NCI-H524 treated with DMSO at 0.1 percent for 48 hours (cell line): Measurements from ENCODE around the gene LRFN2.

Source experiments
- DNase-seq: peaks from one replicate; lab custom pipeline; 2025; lab: John Stamatoyannopoulos, UW

The LRFN2 gene

DNA sequence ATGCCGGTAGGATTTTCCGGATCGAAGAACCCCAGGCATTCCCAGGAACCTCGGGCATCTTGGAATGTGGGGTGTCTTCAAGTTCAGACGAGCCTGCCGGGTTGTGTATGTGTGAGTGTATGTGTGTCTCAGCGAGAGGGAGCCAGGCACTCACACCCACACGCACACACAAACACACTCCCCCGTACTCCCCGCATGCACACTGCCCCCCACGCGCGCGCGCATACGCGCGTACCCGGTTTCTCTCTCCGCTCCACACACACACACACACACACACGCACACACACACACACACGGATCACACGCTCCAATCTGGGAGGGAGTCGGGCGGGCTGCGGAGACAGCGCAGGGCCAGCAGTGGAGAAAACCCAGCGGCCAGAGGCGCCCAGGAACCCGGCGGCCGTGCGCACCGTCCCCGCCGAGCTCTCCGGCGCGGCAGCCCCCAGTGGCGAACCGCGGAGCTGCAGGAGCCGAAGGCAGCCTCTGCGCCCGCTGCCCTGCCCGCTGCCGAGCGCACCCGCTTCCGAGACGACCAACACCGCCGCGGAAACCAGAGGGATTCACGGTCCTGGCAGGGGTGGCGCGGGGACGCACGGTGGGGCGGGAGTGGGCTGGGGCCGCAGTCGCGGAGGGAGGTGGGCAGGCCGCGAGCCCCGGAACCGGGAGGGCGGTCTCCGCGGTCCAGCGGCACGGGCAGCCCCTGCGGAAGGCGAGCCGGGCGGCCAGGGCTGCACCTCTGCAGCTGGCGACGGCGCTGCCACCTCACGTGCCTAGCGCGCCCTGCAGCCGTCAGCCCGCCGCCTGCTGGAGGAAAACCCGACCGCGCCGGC is at the start of gene LRFN2:
Gene LRFN2 (minus strand): TSS at position 125 of the 830 bp plus-strand sequence.
- no peak for DNase-seq

DNA sequence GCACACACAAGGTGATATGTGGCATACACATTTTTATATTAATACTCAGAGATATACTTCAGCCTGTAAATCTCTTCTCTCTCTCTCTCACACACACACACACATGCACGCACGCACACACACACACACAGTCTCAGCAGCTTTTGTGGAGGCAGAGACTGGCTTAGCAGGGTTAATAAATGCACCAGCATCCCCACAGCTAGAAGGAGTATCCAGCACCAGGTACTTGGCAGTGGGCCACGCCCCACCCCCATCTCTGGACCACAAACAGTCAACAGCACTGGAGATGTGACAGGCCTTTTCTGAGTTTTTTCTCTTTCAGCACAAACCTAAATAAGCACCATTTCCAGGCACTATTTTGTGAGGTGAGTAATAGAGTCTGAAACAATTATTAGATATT is 47.3 kb upstream of the LRFN2 start:
- DNase-seq, result no peak

DNA sequence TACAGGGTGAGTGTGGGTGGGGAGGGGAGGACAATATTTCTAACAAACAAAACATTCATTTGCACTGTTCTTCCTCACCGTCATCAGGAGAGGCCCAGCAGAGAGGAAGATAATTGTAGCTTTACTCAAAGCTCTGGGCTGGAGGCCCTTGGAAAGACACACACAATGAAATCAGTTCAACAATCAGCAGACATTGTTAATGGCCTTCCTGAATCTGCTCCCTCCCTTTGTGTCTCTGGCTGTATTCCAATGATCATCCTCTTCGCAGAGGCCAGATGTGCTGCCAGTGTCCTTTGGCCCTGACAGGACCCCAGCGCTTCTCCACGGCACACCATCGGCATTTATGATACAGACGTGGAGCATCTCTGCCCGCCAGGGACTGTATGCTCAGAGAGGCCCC is 44.6 kb upstream of the LRFN2 start:
- DNase-seq, result no peak

DNA sequence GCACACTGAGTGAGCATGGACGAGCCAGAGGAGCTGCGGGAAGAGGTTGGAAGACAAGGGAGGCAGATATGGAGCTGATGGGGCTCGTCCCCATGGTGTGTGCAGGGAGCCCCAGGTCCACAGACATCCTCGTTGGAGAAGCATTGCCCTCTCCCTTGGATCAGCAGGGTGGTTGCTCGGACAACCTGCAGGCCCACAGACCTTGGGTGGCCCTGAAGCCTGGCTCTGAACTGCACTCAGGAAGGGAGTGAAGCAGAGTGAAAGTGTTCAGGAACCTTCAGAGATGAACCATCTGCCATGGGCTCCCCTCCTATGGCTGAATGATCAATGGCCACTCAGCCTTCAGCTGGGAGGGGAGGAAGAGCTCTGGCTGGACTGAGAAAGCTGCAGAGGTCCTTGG is 43.3 kb upstream of the LRFN2 start:
- no peak for DNase-seq

DNA sequence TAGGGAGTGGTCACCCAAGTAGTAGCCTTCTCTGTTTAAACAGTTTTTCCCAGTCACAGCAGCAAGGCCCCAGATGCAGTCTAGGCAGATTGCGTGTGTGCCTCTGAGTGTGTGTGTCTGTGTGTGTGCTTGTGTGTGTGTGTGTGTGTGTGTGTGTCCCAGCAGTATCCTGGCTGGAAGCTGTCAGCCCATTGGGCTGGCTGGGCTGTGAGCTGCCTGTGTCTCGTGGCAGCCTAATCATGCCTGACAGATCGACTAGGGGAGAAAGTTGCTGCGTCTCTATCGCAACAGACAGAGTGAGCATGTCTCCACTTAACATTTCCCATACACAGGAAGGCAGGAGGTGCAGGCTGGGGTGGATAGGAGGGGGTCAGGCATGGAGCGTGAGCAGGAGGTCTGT is 42.9 kb upstream of the LRFN2 start:
- DNase-seq, result no peak

DNA sequence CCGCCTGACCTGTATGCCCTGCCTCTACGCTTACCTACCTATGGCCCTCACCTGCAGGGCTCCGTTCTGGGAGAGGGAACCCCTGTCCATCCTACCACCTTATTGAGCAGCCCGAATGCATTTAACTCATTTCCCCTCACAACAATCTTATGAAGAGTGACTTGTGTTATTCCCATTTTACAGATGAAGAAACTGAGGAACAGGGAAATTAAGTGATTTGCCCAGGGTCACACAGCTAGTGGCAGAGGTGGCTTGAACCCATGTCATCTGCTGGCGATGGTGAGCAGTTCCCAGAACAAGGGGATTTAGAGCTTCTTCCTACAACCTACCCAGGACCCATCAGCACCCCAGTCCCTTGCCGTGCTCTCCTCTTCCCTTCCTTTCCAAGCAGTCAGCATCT is 42.3 kb upstream of the LRFN2 start:
- DNase-seq, result no peak

DNA sequence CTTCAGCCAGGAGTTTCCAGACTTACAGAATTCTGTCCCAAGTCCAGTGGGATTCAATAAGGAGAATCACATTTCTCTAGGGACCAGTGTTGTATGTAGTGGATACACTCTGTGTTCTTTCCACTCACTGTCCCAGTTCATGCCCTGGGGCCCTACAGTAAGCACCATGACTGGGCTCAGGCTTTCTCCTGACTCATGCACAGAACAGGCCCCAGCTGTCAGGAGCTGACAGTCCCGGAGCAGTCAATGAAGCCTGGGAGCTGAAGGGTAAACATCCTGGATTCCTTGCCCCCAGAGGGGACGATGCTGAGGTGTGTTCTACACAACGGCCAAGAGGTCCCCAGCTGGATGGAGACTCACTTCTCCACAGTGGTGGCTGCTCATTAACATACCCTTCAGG is 40.2 kb upstream of the LRFN2 start:
- no peak for DNase-seq

DNA sequence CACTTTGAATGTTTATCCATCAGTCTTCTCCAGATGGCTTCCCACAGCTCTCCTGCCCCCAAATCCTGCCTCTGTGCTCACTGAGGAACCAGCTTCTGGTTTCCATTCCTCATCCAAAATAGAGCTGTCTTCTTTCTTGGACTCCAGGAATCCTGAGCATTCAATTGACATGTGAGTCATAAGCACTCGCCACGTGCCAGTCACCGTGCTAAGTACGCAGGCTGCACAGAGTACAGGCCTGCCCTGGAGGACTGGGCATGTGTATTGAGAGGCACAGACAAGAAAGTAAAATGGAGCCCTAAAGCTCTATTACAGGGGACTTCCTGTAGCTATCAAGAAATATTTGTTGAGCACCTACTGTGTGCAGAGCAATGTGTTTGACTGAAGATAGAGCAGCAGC is 39.7 kb upstream of the LRFN2 start:
- no peak for DNase-seq

DNA sequence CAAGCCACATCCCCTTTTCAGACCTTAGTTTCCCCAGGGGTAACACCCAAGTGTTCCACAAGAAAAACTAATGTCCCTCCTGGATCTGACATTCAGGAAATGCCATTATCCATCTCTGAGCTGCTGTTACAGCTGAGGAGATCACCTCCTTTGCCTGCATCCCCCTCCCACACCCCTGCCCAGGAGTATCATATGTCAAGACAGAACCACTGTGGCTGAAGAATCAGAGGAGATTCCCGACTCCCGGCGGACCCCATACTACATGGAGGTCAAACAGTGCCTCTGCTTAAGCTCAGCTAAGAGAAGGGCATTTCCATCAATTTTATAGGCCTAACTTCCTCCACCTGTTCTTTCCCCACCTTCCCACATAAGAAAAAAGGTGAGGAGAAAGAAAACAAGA is 36.8 kb upstream of the LRFN2 start:
- no peak for DNase-seq

DNA sequence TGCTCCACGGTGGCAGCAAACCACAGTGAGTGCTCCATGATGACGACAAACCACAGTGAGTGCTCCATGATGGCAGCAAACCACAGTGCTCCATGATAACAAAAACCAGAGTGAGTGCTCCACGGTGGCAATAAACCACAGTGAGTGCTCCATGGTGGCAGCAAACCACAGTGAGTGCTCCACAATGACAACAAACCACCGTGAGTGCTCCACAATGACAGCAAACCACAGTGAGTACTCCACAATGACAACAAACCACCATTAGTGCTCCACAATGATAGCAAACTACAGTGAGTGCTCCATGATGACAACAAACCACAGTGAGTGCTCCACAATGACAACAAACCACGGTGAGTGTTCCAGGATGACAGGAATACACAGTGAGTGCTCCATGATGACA is 36.0 kb upstream of the LRFN2 start:
- DNase-seq, result no peak

DNA sequence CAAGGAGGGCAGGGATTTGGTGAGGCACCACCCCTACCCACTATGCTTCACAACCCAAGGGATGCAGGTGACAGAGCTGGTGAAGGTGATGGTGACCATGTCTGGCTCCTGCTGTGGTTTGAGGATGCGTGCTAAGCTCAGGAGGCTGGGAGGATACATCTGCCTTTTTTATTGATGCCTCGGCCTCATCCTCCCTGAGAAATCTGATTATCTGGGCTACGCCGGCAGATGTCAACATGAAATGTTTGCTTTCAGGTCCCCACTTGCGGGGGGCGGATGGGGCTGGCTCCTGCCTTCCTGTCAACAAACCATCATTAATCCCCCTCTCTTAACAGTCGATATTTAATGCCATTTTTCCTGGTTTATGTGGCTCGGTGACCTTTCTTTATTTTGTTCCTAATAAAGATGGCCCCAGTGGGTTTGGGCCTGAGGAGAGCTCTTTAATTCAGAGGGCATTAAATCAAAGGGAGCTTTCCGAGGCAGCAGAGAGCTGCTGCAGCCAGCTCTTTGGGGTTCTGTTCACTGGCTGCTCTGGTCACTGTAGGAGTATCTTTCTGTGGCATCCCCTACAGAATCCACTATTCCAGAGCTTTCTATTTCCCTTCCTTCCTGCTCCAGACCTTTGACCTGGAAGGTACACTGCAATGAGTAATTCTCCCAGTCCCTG is 33.5 kb upstream of the LRFN2 start:
- peak; percentile 59 for DNase-seq

DNA sequence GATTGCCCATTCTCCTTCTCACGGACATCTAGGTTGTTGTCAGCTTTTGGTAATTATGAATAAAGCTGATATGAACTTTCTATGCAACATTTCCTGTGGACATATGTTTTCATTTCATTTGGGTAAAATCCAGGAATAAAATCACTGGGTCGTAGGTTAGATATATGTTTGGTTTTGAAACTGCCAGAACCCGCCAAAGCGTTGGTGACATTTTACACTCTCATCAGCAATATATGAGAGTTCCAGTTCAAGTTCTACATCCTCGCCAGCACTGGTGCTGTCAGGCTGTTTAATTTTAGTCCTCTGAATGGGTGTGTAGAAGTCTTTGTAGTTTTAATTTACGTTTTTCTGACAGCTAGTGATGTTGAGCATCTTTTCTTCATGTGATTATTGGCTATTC is 27.5 kb upstream of the LRFN2 start:
- no peak for DNase-seq

DNA sequence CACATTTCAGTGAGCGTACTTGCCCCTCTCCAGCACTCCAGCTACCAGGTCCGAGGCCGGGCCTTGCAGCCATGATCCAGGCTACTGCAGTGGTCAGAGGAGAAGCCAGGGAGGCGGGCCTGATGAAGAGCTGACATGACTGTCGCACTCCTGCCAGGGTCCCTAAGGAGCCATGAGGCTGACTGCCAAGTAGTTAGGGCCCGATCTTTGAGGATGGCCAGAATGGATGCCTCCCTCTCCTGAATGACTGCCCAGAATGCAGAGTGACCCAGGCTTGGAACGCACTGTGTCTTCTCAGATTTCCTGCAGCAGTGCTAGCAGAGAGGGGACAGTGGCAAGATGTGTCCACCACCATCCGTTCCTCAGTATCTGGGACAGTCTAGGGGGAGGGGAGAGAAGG is 24.7 kb upstream of the LRFN2 start:
- no peak for DNase-seq

DNA sequence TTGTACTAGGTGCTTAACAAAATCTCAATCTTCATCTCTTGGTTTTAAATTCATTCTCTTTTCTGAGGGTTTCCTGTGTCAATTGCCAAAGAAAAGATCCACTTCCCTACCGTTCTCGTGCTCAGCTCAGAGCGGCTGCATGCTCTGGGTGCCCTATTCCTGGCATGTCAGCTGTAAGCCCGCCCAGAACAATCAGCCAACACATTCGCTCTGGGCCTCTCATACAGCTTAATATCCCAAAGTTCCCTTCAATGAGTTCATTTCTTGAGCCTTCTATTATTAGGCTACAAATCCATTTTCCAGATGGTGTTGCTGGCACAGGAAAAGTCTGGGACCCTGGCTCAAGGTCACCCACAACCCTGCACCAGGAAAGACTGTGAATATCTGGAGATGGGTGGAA is 24.3 kb upstream of the LRFN2 start:
- DNase-seq, result no peak

DNA sequence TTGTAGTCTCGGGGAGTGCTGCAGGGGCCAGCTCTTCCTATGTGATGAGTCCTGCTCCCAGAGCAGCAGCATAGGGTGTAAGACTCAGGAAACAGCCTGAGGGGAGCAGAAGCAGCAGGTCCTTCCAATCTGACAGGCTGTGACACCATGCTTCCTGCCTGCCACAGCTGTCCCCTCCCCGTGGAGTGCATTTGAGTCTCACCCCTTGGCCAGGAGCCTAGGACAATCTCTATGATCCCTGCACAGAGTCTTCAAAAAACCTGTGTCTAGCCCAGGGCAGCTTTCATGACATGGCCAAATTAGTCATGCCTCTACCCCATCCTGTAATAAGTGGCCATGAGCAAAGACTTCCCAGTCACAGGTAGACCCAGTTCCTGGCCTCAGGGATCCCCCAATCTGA is 23.1 kb upstream of the LRFN2 start:
- no peak for DNase-seq

DNA sequence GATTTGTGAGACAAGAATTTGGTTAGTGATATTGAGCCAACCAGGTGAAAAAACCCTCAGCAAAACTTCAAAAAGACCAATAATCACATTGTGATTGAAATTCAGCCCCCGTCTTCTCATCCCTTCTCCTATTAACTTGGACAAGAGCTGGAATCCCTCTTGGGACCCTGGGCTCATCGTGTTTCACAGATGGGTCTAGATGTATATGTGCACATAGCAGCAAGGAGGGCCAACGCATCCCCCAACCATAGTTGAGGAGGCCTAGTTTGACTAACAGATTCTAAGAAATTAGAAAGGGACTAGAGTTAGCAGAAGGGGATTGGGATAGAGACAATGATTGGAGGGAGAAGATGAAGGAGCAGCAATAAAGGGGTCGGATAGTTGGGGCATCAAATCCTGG is 19.8 kb upstream of the LRFN2 start:
- DNase-seq, result no peak

DNA sequence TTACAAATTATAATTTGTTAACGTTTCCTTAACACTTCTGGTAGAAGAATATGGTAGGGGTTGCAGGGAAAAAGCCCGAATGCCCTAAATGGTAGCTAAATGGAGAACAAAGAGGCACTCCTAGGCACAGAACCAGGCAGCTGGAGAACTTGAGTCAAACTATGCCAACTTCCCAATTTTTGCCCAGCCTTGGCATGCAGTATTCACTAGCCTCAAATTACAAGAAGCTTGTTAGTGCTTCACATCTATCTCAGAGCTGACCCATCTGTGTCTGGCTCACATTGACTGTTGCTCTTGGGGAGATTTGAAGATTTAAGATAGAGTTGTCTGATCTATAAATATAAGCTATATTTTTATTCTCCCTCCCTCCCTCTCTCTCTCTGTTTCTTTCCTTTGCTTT is 19.4 kb upstream of the LRFN2 start:
- no peak for DNase-seq

DNA sequence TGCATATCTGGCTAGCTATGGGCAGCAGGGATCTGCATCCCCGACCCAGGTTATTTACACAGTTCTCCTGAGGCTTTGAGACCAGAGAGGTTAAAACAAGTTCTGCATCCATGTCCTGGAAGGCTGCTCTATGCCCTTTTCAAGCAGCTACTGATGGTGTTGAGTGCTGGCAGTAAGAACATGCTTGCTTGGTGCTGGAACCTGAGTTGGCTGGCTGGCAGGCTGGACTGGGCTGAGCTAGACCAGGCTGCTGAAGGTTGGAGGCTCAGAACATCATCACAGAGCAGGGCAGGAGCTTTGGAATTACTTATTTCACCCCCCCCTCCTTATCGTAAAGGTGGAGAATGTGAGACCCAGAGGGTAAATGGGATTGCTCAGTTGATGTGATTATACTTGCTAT is 16.9 kb upstream of the LRFN2 start:
- DNase-seq, result no peak

DNA sequence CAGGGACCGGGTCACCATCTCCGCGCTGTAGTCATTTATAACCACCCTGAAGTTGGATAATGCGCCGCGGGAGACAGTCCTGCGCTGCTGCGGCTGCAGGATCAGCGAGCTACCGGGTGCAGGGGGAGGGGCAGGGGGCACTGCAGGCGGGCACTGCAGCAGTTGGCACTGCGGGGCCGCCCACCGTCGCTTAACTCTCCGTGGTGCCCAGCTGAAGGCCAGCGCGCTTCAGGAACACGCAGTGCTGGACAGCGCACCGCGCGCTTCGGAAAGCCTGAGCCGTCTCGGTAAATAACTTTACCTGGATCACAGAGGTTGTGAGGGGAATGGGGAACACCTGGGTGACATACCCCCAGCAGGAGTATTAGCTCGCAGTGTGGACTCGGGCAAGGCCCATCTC is 12.4 kb upstream of the LRFN2 start:
- DNase-seq, result no peak

DNA sequence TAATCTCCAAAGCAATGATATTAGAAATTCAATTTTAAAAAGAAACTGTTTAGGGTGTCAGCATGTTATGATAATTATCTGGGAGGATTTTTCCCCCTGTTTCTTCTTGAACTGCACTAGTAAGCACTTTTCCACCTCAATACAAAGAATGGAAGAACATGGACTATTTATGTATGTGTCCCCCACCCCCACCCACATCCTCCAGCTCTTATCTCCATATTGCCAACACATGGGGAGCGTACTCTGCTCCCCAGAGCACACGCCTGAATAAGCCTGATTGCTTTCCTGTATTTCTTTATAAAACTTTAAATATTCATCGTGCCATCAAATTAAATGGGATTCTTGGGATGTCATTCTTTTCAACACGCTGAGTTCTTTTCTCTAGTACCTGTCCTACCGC is 11.4 kb upstream of the LRFN2 start:
- DNase-seq, result no peak

DNA sequence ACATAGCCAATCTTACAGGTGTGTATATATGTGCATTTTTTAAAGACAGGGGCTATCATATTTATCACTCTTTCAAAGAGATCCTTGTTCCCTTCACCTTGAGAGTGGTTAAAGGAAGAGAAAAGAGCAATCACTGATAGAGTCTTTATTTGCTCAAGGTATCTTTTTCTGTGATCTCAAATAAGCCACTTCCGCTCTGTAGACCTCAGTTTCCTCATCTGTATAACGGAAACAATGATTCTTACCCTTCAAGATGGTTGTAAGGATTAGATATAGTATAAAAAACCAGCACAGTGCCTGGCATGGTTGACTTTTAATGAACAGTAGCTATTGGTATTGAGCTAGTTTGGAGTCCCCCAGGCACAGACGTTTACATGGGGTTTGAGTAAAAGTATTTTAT is 10.1 kb upstream of the LRFN2 start:
- no peak for DNase-seq

DNA sequence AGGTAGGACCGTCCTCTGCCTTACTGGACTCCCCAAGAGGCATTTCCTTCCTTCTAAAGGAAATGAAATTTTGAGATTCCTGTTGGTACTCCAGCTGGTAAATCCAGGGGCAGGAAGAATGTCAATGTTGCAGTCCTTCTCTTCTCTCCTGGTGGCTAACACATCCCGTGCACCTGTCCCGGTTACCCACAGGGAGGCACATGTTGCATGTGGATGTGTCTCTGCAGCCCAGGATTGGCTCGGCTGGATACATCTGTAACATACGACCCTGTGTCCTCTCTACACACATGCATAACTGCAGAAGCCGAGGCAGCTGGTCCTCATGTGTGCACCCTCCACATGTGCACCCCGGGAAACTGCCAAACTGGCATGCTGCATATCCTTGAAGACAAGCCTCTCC is 1.3 kb upstream of the LRFN2 start:
- DNase-seq, result no peak

DNA sequence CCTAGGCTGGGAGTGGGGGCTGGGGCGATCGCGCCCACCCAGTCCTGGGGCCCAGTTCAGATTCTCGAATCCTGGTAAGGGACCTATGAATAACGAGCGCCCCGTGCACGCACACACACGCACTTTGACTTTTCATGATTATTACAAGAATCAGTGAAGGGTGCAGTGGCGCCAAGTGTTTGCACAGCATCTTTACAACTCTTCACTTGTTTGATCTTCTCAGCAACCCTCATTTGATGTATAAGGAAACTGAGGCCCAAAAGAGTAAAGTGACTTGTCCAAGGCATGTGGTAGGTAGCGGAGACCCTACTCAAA is 863 bp upstream of the LRFN2 start:
- no peak for DNase-seq
